Right lobe of liver (tissue), 6 donors: ENCODE results near the gene NAGS. TPM values are rescaled to one million over a fixed set of nuclear protein-coding genes. Genes with fewer than 3 reads are reported as not detected.

Experiments used
- ATAC-seq, 4 donors: fragments of 200-7000 bp; cut with Tn5 transposase; one replicate each; pipeline ENCODE4 v1.9.1; 2020; ENCODE audit warnings: mild to moderate bottlenecking in 4 of 4, moderate library complexity in 4 of 4
- DNase-seq, 3 donors: peaks; one replicate each; pipeline ENCODE4 v3.0.0-alpha.2; 2020
- H3K27ac ChIP-seq, 3 donors: fragments of 200-600 bp; one replicate each; pipeline ENCODE4 v1.8.0; 2022
- H3K27me3 ChIP-seq, 2 donors: fragments of 200-600 bp; one replicate each; pipeline ENCODE4 v1.8.0; 2022
- H3K36me3 ChIP-seq, 4 donors: fragments of 200-600 bp; sonication (generic) in 1 of 4; one replicate each; pipeline versions ENCODE4 v1.5.1 to v1.8.0; 2017 to 2022; ENCODE audit warnings: control low read depth in 1 of 4
- H3K4me1 ChIP-seq, 4 donors: fragments of 200-600 bp; sonication (generic) in 1 of 4; one replicate each; pipeline versions ENCODE4 v1.5.1 to v1.8.0; 2017 to 2022; ENCODE audit warnings: control low read depth in 1 of 4
- H3K4me3 ChIP-seq, 3 donors: fragments of 200-600 bp; one replicate each; pipeline ENCODE4 v1.8.0; 2022
- H3K9me3 ChIP-seq, 4 donors: fragments of 200-600 bp; sonication (generic) in 1 of 4; one replicate each; pipeline versions ENCODE4 v1.5.1 to v1.8.0; 2017 to 2022; ENCODE audit warnings: control low read depth in 1 of 4
- CTCF ChIP-seq, 4 donors: fragments of 200-600 bp in 3 of 4; fragments of 450-650 bp in 1 of 4; IDR thresholded peaks; one replicate each; pipeline versions ENCODE4 v1.5.1 to v1.8.0; 2016 to 2022; ENCODE audit warnings: antibody characterized with exemption in 4 of 4, mild to moderate bottlenecking in 2 of 4
- POLR2A ChIP-seq: fragments of 450-650 bp; IDR thresholded peaks from one replicate; pipeline ENCODE4 v1.6.1; 2017; ENCODE audit warnings: antibody characterized with exemption, mild to moderate bottlenecking
- WGBS: methylation state at CpG from one replicate; pipeline ENCODE4 v1.1.6; 2018; ENCODE audit warnings: low coverage, low lambda C conversion rate; ENCODE audit not compliant: insufficient coverage; ENCODE audit errors: missing lambda C conversion rate; 5-methylcytosine and 5-hydroxymethylcytosine counted together
- intact Hi-C, 2 donors: fragments of 100-400 bp; cut with DNase I; formaldehyde crosslinking; loops; one replicate each; pipeline versions ENCODE4 v1.11.2 to v1.14.1; 2022
- total RNA-seq, 6 experiments: library from RNA; depleted of rRNA in 2 of 6; stranded (reverse); fragments of >200 nt in 2 of 6; fragmentation: NEBNext Ultra II Directional in 3 of 6; extraction: Animal tissue kit (Norgen Biotek cat#: 25700) in 3 of 6; gene quantifications; one replicate each; pipeline versions ENCODE4 v1.1.0 to v1.2.4, GENCODE V29; 2016 to 2023
- donor health status: DM: no; HTN: yes; CAD: no.
- donor health status: DM: no; HTN: no; CAD: no.
- donor health status: DM: no; HTN: no; CAD: no.
- donor health status: DM: no; HTN: yes; CAD: no.
- donor health status: DM: no; HTN: yes; CAD: no.

Gene NAGS
- total RNA-seq, 6 experiments from 2014 or later: 12.1 to 56.2 (median 45.6) TPM

DNA sequence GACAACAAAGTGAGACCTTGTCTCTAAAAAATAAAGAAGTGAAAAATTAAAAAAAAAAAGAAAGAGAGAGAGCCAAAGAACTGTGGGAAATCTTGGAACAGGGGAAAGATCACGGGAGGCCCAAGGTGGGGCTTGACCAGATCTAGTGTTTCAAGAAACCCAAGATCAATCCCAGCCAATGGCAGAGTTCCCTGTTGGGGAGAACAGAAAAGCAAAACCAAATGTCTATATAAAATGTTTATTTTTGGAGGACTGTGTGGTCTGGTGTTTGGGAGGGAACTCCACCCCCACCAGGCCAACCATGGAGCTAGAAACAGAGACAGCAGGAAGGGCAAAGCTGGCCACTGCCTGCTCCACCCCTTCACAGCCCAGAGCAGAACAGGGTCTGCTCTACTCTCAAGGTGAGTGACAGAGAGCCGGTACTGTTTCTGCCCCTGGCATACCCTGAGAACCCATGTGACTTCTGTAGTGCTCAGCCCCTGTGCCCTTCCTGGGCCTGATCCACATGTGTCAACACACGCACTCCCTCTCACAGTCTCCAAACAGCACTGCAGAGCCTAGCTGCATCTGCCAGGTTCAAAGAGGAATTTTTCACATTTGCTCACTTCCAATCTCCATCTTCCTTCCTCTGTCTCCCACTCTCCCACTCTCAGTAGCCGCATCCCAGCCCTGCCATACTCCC lies 6.7 kb downstream of the NAGS start:
- TF ChIP-seq POLR2A: peak; percentile 40
- no peak for TF ChIP-seq CTCF (IDR thresholded peaks at IDR 0.05)
- Histone ChIP-seq H3K27ac (peak overlapping the region in 1 of 3 donors; percentile 35), H3K4me1 (peaks cover 3 to 41% (median 16%) of the 10 kb centered on the region in 4 donors), H3K4me3 (no peak overlapping the region), H3K27me3 (no peaks in the 10 kb centered on the region), H3K9me3 (no peaks in the 10 kb centered on the region), H3K36me3 (peaks cover 0 to 43% (median 17%) of the 10 kb centered on the region in 4 donors)
- intact Hi-C loops: no loop called here
- ATAC-seq (peak; percentile 8 to 59 (median 42)), DNase-seq (peak in 1 of 3 donors; percentile 73)
- 39% methylated on average over 2 of the region's 4 CpGs for WGBS

DNA sequence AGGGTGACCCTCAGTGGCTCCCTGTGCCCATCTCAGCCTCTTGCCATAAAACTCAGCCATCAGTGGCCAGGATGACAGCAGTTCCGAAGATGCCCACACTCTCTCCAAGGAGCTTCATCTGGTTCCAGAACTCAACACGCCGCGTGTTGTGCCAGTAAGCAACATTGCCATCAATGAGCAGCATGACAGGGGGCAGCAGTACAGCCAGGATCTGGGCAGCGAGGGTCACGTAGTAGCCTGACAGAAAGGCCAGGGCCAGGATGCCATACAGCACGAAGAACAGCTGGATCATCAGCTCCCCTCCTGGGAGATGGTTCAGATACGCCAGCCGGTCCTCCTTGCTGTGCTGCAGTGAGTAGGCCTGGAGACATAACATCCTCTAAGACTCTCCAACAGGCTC lies 7.5 kb downstream of the NAGS start:
- Histone ChIP-seq H3K36me3 (peaks cover 0 to 37% (median 17%) of the 10 kb centered on the region in 4 donors), H3K4me3 (no peak overlapping the region), H3K27ac (peak overlapping the region in 1 of 3 donors; percentile 35), H3K27me3 (no peaks in the 10 kb centered on the region), H3K9me3 (no peaks in the 10 kb centered on the region), H3K4me1 (peaks cover 3 to 40% (median 16%) of the 10 kb centered on the region in 4 donors)
- peak in 1 of 3 donors; percentile 62 for DNase-seq
- ATAC-seq: peak in 3 of 4 donors; percentile 3 to 31 (median 18)
- 20% methylated on average over 2 of the region's 9 CpGs for WGBS
- intact Hi-C loops: no loop called here
- TF ChIP-seq POLR2A (no peak), CTCF (IDR thresholded peaks at IDR 0.05) (no peak)

- Histone ChIP-seq H3K36me3 (peaks cover 0 to 32% (median 16%) of the 10 kb centered on the region in 4 donors), H3K27ac (no peak overlapping the region), H3K4me1 (peaks cover 3 to 35% (median 12%) of the 10 kb centered on the region in 4 donors), H3K9me3 (no peaks in the 10 kb centered on the region), H3K27me3 (no peaks in the 10 kb centered on the region), H3K4me3 (no peak overlapping the region)
- intact Hi-C loops: no loop called here
- ATAC-seq: peak in 1 of 4 donors; percentile 2
- DNase-seq: no peak
- TF ChIP-seq POLR2A (peak; percentile 6), CTCF (IDR thresholded peaks at IDR 0.05) (no peak)
- no CpG with 5 or more reads among the region's 3 CpGs for WGBS
Measured at GRCh38 chr17:44012391-44012790, 8.0 kb downstream of the NAGS start.

DNA sequence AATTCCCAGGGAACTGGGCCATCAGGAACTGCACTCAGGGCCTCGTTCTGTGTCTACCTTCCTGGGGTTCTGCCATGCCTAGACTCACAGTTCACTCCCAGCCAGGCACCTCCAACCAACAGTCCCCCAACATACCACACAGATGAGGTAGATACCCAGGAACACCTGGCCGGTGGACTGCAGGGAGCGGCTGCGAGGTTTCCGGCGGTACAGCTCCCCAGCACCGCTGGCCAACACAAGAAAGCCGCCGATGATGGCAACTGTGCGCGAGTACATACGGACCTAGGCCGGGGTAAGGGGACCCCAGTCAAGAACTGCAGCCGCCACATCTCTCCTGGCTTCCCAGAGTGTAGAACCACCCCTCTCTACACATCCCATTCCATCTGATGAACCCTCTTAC lies 8.5 kb downstream of the NAGS start:
- Histone ChIP-seq H3K27ac (no peak overlapping the region), H3K9me3 (no peaks in the 10 kb centered on the region), H3K4me1 (peaks cover 0 to 30% (median 9%) of the 10 kb centered on the region in 4 donors), H3K36me3 (peaks cover 0 to 27% (median 14%) of the 10 kb centered on the region in 4 donors), H3K27me3 (no peaks in the 10 kb centered on the region), H3K4me3 (no peak overlapping the region)
- no peak for DNase-seq
- intact Hi-C loops: no loop called here
- no peak for ATAC-seq
- TF ChIP-seq CTCF (IDR thresholded peaks at IDR 0.05) (no peak), POLR2A (no peak)
- WGBS: 82% methylated on average over 3 of the region's 14 CpGs
